Lower leg skin (tissue), 3 donors: Measurements from ENCODE around the gene C1orf21.

ENCODE experiments used
- CTCF ChIP-seq, 3 donors: fragments of 450-650 bp; IDR thresholded peaks; one replicate each; pipeline ENCODE4 v1.5.1; 2016; ENCODE audit warnings: antibody characterized with exemption in 3 of 3, mild to moderate bottlenecking in 3 of 3, moderate library complexity in 2 of 3
- POLR2A ChIP-seq, 2 donors: fragments of 450-650 bp; IDR thresholded peaks; one replicate each; pipeline ENCODE4 v1.6.1; 2016 to 2017; ENCODE audit warnings: antibody characterized with exemption in 2 of 2, mild to moderate bottlenecking in 1 of 2, moderate library complexity in 1 of 2

- TF ChIP-seq POLR2A (IDR thresholded peaks at IDR 0.05) (no peak), CTCF (IDR thresholded peaks at IDR 0.05) (no peak)
Observed at GRCh38 chr1:184494929-184495328, 108.1 kb downstream of the C1orf21 start.
